ENCODE results near the gene TTLL5. TPM values are rescaled to one million over a fixed set of nuclear protein-coding genes. Genes with fewer than 3 reads are reported as not detected.

The TTLL5 gene
- total and polyA plus RNA-seq, 10 of the 15 experiments (the other 5 are each of a cell fraction or from before 2014, with no cell fraction given): 3.2 to 25.9 (median 13.8) TPM

DNA sequence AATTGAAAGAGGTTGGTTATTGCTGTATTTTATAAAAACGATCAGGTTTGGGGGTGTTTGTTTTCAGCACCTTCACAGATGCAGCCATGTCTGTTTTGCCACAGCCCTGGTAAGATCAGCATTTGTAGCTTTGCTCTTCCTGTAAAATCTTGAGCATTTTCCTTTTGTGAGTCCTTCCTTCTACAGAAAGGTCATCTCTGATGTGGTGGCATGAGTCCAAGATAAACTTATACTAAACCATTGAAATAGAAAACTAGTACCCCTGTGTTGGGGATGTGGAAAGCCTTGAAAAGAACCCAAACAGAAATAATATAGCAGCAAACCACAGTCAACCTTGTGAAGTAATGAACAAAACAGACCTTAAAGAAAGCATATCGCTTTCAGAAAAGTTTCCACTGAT is 235.3 kb downstream of the TTLL5 start (continued):
- TF ChIP-seq, protein P1, sequence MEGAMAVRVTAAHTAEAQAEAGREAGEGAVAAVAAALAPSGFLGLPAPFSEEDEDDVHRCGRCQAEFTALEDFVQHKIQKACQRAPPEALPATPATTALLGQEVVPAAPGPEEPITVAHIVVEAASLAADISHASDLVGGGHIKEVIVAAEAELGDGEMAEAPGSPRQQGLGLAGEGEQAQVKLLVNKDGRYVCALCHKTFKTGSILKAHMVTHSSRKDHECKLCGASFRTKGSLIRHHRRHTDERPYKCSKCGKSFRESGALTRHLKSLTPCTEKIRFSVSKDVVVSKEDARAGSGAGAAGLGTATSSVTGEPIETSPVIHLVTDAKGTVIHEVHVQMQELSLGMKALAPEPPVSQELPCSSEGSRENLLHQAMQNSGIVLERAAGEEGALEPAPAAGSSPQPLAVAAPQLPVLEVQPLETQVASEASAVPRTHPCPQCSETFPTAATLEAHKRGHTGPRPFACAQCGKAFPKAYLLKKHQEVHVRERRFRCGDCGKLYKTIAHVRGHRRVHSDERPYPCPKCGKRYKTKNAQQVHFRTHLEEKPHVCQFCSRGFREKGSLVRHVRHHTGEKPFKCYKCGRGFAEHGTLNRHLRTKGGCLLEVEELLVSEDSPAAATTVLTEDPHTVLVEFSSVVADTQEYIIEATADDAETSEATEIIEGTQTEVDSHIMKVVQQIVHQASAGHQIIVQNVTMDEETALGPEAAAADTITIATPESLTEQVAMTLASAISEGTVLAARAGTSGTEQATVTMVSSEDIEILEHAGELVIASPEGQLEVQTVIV (IDR thresholded peaks at IDR 0.05; ENCODE audit: borderline replicate concordance, partially characterized antibody): no peak
- TF ChIP-seq BCL11A (IDR thresholded peaks at IDR 0.05; ENCODE audit: low read depth, low read length) (no peak), ZNF24 (IDR thresholded peaks at IDR 0.05) (no peak), ETV6 (conservative IDR thresholded peaks at IDR 0.05 in 1 of 2, IDR thresholded peaks at IDR 0.05 in 1 of 2; ENCODE audit: borderline replicate concordance in 1 of 2, low read depth in 1 of 2) (no peak), NRF1 (conservative IDR thresholded peaks at IDR 0.05; ENCODE audit: low read depth, low read length) (no peak)

DNA sequence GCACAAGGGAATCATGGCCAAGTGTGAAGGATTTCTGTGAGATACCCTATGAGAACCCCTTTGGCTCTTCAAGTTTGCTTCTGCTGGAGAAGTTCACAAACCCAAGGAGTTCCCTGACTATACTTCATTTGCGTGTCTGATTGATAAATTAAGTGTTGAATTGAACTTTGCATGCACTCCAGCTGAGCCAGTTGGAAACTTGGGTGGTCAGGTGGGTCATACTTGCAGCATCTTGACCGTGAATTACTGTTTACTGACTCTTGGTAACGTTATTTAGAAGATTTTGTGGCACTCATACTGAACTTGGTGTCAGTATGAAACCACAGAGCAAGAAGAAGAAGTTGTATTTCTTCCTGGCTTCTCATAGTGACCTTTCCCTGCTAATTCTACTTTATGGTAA is 243.3 kb downstream of the TTLL5 start:
- ATAC-seq (no peak), DNase-seq (ENCODE audit: low read depth, low spot score) (no peak), FAIRE-seq (no peak)
- in situ Hi-C loops (cut with MboI) (no loop called here), intact Hi-C loops (cut with micrococcal nuclease; ENCODE audit: unreplicated experiment) (loop anchor here (10.0 kb wide), 2 partner anchors 190 to 480 kb away; no protein-coding TSS in a partner anchor)
- Histone ChIP-seq H3K4me2 (ENCODE audit: control insufficient read depth, insufficient read depth) (no peak overlapping the region), H3K27me3 (replicated peaks in 1 of 2; ENCODE audit: control insufficient read depth in 2 of 2, insufficient read depth in 2 of 2, low read length in 1 of 2) (no peaks in the 10 kb centered on the region), H4K20me1 (ENCODE audit: control insufficient read depth, insufficient read depth) (no peaks in the 10 kb centered on the region), H3K9me3 (replicated peaks; ENCODE audit: control insufficient read depth, insufficient read depth, low read length) (no peaks in the 10 kb centered on the region), H2AFZ (ENCODE audit: control insufficient read depth, low read depth, low read length) (no peak overlapping the region), H3K79me2 (ENCODE audit: control insufficient read depth, insufficient read depth, low read length) (no peaks in the 10 kb centered on the region), H3K27ac (ENCODE audit: control insufficient read depth, insufficient read depth) (no peak overlapping the region), H3K36me3 (ENCODE audit: control insufficient read depth in 2 of 2, insufficient read depth in 2 of 2, low read length in 1 of 2) (no peaks in the 10 kb centered on the region; a peak in 1 of 4 replicates), H3K4me3 (no peak overlapping the region), H3K4me1 (ENCODE audit: control insufficient read depth, insufficient read depth, low read length) (no peaks in the 10 kb centered on the region), H3K9ac (ENCODE audit: control insufficient read depth, insufficient read depth, low read length) (no peak overlapping the region)
- 51% methylated on average over 3 of the region's 3 CpGs for WGBS (ENCODE audit: insufficient coverage, insufficient replicate concordance, low lambda C conversion rate, missing lambda C conversion rate)
- ChIA-PET RAD21 (ENCODE audit: unreplicated experiment) (interaction anchor here (6.4 kb wide), 1 partner anchor 77 kb away, joined by 167 read pairs; the partner anchor contains the start of genes IFT43 and TGFB3), POLR2A (no interaction called here), CTCF (interaction anchor here (1.3 to 14.3 kb wide), 3 partner anchors 57 to 194 kb away, joined by 3 to 390 read pairs (median 100); partner anchors contain the start of genes IFT43 and TGFB3), SMC1A (ENCODE audit: uncharacterized antibody, unreplicated experiment) (interaction anchor here (5.6 kb wide), 1 partner anchor 195 kb away, joined by 63 read pairs; no protein-coding TSS in a partner anchor)
- BruUV-seq (replicated peaks): no TSS peak
- no peak for TF ChIP-seq MYC (IDR thresholded peaks at IDR 0.05; ENCODE audit: insufficient read depth, insufficient read length, insufficient replicate concordance, low read length, severe bottlenecking)
- TF ChIP-seq ZNF384 (IDR thresholded peaks at IDR 0.05; ENCODE audit: borderline replicate concordance, low read depth, low read length): no peak
- TF ChIP-seq, protein P2, sequence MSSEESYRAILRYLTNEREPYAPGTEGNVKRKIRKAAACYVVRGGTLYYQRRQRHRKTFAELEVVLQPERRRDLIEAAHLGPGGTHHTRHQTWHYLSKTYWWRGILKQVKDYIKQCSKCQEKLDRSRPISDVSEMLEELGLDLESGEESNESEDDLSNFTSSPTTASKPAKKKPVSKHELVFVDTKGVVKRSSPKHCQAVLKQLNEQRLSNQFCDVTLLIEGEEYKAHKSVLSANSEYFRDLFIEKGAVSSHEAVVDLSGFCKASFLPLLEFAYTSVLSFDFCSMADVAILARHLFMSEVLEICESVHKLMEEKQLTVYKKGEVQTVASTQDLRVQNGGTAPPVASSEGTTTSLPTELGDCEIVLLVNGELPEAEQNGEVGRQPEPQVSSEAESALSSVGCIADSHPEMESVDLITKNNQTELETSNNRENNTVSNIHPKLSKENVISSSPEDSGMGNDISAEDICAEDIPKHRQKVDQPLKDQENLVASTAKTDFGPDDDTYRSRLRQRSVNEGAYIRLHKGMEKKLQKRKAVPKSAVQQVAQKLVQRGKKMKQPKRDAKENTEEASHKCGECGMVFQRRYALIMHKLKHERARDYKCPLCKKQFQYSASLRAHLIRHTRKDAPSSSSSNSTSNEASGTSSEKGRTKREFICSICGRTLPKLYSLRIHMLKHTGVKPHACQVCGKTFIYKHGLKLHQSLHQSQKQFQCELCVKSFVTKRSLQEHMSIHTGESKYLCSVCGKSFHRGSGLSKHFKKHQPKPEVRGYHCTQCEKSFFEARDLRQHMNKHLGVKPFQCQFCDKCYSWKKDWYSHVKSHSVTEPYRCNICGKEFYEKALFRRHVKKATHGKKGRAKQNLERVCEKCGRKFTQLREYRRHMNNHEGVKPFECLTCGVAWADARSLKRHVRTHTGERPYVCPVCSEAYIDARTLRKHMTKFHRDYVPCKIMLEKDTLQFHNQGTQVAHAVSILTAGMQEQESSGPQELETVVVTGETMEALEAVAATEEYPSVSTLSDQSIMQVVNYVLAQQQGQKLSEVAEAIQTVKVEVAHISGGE (CRISPR knock-in tag; IDR thresholded peaks at IDR 0.05): no peak
- no peak for TF ChIP-seq SP1 (IDR thresholded peaks at IDR 0.05; ENCODE audit: low read depth, low read length)
- TF ChIP-seq, protein P3, sequence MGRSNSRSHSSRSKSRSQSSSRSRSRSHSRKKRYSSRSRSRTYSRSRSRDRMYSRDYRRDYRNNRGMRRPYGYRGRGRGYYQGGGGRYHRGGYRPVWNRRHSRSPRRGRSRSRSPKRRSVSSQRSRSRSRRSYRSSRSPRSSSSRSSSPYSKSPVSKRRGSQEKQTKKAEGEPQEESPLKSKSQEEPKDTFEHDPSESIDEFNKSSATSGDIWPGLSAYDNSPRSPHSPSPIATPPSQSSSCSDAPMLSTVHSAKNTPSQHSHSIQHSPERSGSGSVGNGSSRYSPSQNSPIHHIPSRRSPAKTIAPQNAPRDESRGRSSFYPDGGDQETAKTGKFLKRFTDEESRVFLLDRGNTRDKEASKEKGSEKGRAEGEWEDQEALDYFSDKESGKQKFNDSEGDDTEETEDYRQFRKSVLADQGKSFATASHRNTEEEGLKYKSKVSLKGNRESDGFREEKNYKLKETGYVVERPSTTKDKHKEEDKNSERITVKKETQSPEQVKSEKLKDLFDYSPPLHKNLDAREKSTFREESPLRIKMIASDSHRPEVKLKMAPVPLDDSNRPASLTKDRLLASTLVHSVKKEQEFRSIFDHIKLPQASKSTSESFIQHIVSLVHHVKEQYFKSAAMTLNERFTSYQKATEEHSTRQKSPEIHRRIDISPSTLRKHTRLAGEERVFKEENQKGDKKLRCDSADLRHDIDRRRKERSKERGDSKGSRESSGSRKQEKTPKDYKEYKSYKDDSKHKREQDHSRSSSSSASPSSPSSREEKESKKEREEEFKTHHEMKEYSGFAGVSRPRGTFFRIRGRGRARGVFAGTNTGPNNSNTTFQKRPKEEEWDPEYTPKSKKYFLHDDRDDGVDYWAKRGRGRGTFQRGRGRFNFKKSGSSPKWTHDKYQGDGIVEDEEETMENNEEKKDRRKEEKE (IDR thresholded peaks at IDR 0.05): no peak
